Erythroblast (primary cell): ENCODE measurements around the gene GPC3.

Experiments used
- GATA1 ChIP-seq: IDR thresholded peaks from 2 replicates; pipeline ENCODE4 v1.6.1; 2011; ENCODE audit warnings: low read depth, mild to moderate bottlenecking, control low read depth, low read length, moderate library complexity
- POLR2A ChIP-seq: IDR thresholded peaks from 2 replicates; pipeline ENCODE4 v1.6.1; 2011; ENCODE audit warnings: mild to moderate bottlenecking, low read length

- TF ChIP-seq POLR2A: no peak
- no peak for TF ChIP-seq GATA1
Observed at GRCh38 chrX:133926099-133926498, 59.3 kb downstream of the GPC3 start.
